Measurements from ENCODE around the gene TLR7.

TLR7 gene

DNA sequence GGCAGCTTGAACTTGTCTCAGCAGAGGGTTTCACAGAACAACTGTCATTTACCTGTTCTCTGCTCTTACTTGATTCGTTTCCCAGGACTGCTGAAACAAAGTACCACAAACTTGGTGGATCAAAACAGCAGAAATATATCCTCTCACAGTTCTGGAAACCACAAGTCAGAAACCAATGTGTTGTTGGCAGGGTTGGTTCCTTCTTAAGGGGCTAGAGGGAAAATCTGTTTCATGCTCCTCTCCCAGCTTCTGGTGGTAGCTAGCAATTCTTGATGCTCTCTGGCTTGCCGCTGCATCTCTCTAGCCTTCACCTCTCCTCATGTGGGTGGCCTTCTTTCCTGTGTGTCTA lies 44.2 kb downstream of the TLR7 start:
- Histone ChIP-seq H3K4me3 (ENCODE audit: insufficient read length, low read depth) (no peak overlapping the region), H3K4me1 (ENCODE audit: insufficient read depth, insufficient read length) (no peaks in the 10 kb centered on the region), H3K9ac (ENCODE audit: insufficient read length, low read depth) (no peak overlapping the region), H3K36me3 (ENCODE audit: insufficient read depth, insufficient read length, low read length) (no peaks in the 10 kb centered on the region), H3K27me3 (ENCODE audit: insufficient read depth, insufficient read length) (no peaks in the 10 kb centered on the region), H3K9me3 (ENCODE audit: insufficient read depth, low read length) (no peaks in the 10 kb centered on the region)
- no peak for DNase-seq (ENCODE audit: low read depth, low spot score)
- TF ChIP-seq YY1 (IDR thresholded peaks at IDR 0.05; ENCODE audit: insufficient read depth, insufficient read length): no peak
- no peak for TF ChIP-seq SUZ12 (IDR thresholded peaks at IDR 0.05; ENCODE audit: extremely low read depth, insufficient read depth, insufficient read length)
- no peak for TF ChIP-seq ZNF274 (IDR thresholded peaks at IDR 0.05; ENCODE audit: low read depth, low read length)

DNA sequence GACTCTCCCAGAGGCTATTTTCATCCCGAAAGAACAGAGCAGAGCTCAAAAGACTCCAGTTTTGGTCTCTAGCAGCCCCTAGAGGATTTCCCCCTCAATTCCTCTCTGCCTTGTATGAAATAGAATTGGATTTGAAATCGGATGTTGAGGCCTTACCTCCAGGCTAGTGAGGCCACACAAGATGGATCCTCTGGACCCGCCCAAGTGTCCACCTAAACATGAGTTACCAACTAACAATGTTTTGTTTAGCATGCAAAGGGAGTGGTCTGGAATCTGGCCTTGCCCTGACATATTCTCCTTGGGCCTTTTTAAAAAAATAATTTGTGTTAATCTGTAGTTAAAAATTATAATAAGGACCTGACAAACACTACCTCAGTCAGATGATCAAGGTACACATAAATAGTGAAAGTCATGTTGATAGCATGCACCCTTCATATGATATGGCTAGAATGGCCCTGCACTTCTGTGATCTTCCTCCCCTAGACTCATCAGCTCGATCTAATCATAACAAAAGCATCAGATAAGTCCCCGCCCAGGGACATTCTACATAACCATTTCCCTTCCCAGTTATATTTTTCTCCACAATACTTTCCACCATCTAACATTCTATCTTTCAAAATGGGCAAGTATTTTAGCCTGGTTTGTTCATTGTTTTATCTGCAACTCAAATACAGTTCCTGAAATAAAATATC lies 46.1 kb downstream of the TLR7 start:
- Histone ChIP-seq H3K9ac (ENCODE audit: insufficient read length, low read depth) (no peak overlapping the region), H3K27me3 (ENCODE audit: insufficient read depth, insufficient read length) (no peaks in the 10 kb centered on the region), H3K4me3 (ENCODE audit: insufficient read length, low read depth) (no peak overlapping the region), H3K9me3 (ENCODE audit: insufficient read depth, low read length) (no peaks in the 10 kb centered on the region), H3K4me1 (ENCODE audit: insufficient read depth, insufficient read length) (no peaks in the 10 kb centered on the region), H3K36me3 (ENCODE audit: insufficient read depth, insufficient read length, low read length) (no peaks in the 10 kb centered on the region)
- TF ChIP-seq YY1 (IDR thresholded peaks at IDR 0.05; ENCODE audit: insufficient read depth, insufficient read length) (no peak), ZNF274 (IDR thresholded peaks at IDR 0.05; ENCODE audit: low read depth, low read length) (no peak), SUZ12 (IDR thresholded peaks at IDR 0.05; ENCODE audit: extremely low read depth, insufficient read depth, insufficient read length) (no peak)
- DNase-seq (ENCODE audit: low read depth, low spot score): no peak

DNA sequence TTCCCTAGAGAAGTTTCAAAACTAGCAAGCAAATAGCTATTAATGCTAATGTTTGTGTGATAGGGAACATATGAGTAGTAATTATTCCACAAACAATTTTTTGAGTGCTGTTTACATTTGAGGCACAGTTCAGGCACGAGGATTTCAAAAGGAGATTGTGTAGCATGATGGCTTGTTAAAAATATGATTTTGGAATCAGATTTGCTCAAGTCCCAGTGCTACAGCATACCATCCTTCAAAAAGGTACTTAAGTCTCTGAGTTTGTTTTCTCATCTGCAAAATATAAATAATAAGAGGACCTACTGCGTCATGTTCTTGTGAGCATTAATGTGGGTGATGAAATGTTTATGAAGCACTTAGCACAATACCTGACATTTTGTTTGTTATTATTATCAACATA lies 50.9 kb downstream of the TLR7 start:
- TF ChIP-seq SUZ12 (IDR thresholded peaks at IDR 0.05; ENCODE audit: extremely low read depth, insufficient read depth, insufficient read length) (no peak), ZNF274 (IDR thresholded peaks at IDR 0.05; ENCODE audit: low read depth, low read length) (no peak), YY1 (IDR thresholded peaks at IDR 0.05; ENCODE audit: insufficient read depth, insufficient read length) (no peak)
- Histone ChIP-seq H3K36me3 (ENCODE audit: insufficient read depth, insufficient read length, low read length) (no peaks in the 10 kb centered on the region), H3K9me3 (ENCODE audit: insufficient read depth, low read length) (no peaks in the 10 kb centered on the region), H3K4me3 (ENCODE audit: insufficient read length, low read depth) (no peak overlapping the region), H3K4me1 (ENCODE audit: insufficient read depth, insufficient read length) (no peaks in the 10 kb centered on the region), H3K9ac (ENCODE audit: insufficient read length, low read depth) (no peak overlapping the region), H3K27me3 (ENCODE audit: insufficient read depth, insufficient read length) (no peaks in the 10 kb centered on the region)
- no peak for DNase-seq (ENCODE audit: low read depth, low spot score)

DNA sequence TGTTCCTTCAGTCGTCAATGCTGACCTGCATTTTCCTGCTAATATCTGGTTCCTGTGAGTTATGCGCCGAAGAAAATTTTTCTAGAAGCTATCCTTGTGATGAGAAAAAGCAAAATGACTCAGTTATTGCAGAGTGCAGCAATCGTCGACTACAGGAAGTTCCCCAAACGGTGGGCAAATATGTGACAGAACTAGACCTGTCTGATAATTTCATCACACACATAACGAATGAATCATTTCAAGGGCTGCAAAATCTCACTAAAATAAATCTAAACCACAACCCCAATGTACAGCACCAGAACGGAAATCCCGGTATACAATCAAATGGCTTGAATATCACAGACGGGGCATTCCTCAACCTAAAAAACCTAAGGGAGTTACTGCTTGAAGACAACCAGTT lies 52.2 kb downstream of the TLR7 start:
- no peak for DNase-seq (ENCODE audit: low read depth, low spot score)
- Histone ChIP-seq H3K4me1 (ENCODE audit: insufficient read depth, insufficient read length) (no peaks in the 10 kb centered on the region), H3K4me3 (ENCODE audit: insufficient read length, low read depth) (no peak overlapping the region), H3K27me3 (ENCODE audit: insufficient read depth, insufficient read length) (no peaks in the 10 kb centered on the region), H3K9me3 (ENCODE audit: insufficient read depth, low read length) (no peaks in the 10 kb centered on the region), H3K36me3 (ENCODE audit: insufficient read depth, insufficient read length, low read length) (no peaks in the 10 kb centered on the region), H3K9ac (ENCODE audit: insufficient read length, low read depth) (no peak overlapping the region)
- no peak for TF ChIP-seq YY1 (IDR thresholded peaks at IDR 0.05; ENCODE audit: insufficient read depth, insufficient read length)
- TF ChIP-seq SUZ12 (IDR thresholded peaks at IDR 0.05; ENCODE audit: extremely low read depth, insufficient read depth, insufficient read length): no peak
- no peak for TF ChIP-seq ZNF274 (IDR thresholded peaks at IDR 0.05; ENCODE audit: low read depth, low read length)

DNA sequence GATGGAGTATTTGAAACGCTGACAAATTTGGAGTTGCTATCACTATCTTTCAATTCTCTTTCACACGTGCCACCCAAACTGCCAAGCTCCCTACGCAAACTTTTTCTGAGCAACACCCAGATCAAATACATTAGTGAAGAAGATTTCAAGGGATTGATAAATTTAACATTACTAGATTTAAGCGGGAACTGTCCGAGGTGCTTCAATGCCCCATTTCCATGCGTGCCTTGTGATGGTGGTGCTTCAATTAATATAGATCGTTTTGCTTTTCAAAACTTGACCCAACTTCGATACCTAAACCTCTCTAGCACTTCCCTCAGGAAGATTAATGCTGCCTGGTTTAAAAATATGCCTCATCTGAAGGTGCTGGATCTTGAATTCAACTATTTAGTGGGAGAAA lies 52.7 kb downstream of the TLR7 start:
- H3K9ac ChIP-seq (ENCODE audit: insufficient read length, low read depth): no peak overlapping the region
- TF ChIP-seq ZNF274 (IDR thresholded peaks at IDR 0.05; ENCODE audit: low read depth, low read length) (no peak), YY1 (IDR thresholded peaks at IDR 0.05; ENCODE audit: insufficient read depth, insufficient read length) (no peak), SUZ12 (IDR thresholded peaks at IDR 0.05; ENCODE audit: extremely low read depth, insufficient read depth, insufficient read length) (no peak)
- H3K4me3 ChIP-seq (ENCODE audit: insufficient read length, low read depth): no peak overlapping the region
- no peak for DNase-seq (ENCODE audit: low read depth, low spot score)
- no peaks in the 10 kb centered on the region for H3K27me3 ChIP-seq (ENCODE audit: insufficient read depth, insufficient read length)
- no peaks in the 10 kb centered on the region for H3K36me3 ChIP-seq (ENCODE audit: insufficient read depth, insufficient read length, low read length)
- no peaks in the 10 kb centered on the region for H3K4me1 ChIP-seq (ENCODE audit: insufficient read depth, insufficient read length)
- no peaks in the 10 kb centered on the region for H3K9me3 ChIP-seq (ENCODE audit: insufficient read depth, low read length)

DNA sequence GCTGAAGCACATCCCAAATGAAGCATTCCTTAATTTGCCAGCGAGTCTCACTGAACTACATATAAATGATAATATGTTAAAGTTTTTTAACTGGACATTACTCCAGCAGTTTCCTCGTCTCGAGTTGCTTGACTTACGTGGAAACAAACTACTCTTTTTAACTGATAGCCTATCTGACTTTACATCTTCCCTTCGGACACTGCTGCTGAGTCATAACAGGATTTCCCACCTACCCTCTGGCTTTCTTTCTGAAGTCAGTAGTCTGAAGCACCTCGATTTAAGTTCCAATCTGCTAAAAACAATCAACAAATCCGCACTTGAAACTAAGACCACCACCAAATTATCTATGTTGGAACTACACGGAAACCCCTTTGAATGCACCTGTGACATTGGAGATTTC lies 54.1 kb downstream of the TLR7 start:
- Histone ChIP-seq H3K4me3 (ENCODE audit: insufficient read length, low read depth) (no peak overlapping the region), H3K36me3 (ENCODE audit: insufficient read depth, insufficient read length, low read length) (no peaks in the 10 kb centered on the region), H3K9me3 (ENCODE audit: insufficient read depth, low read length) (no peaks in the 10 kb centered on the region), H3K4me1 (ENCODE audit: insufficient read depth, insufficient read length) (no peaks in the 10 kb centered on the region), H3K9ac (ENCODE audit: insufficient read length, low read depth) (no peak overlapping the region), H3K27me3 (ENCODE audit: insufficient read depth, insufficient read length) (no peaks in the 10 kb centered on the region)
- TF ChIP-seq SUZ12 (IDR thresholded peaks at IDR 0.05; ENCODE audit: extremely low read depth, insufficient read depth, insufficient read length) (no peak), ZNF274 (IDR thresholded peaks at IDR 0.05; ENCODE audit: low read depth, low read length) (no peak), YY1 (IDR thresholded peaks at IDR 0.05; ENCODE audit: insufficient read depth, insufficient read length) (no peak)
- DNase-seq (ENCODE audit: low read depth, low spot score): no peak

DNA sequence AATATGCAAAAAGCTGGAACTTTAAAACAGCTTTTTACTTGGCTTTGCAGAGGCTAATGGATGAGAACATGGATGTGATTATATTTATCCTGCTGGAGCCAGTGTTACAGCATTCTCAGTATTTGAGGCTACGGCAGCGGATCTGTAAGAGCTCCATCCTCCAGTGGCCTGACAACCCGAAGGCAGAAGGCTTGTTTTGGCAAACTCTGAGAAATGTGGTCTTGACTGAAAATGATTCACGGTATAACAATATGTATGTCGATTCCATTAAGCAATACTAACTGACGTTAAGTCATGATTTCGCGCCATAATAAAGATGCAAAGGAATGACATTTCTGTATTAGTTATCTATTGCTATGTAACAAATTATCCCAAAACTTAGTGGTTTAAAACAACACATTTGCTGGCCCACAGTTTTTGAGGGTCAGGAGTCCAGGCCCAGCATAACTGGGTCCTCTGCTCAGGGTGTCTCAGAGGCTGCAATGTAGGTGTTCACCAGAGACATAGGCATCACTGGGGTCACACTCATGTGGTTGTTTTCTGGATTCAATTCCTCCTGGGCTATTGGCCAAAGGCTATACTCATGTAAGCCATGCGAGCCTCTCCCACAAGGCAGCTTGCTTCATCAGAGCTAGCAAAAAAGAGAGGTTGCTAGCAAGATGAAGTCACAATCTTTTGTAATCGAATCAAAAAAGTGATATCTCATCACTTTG lies 55.2 kb downstream of the TLR7 start:
- Histone ChIP-seq H3K4me3 (ENCODE audit: insufficient read length, low read depth) (no peak overlapping the region), H3K9ac (ENCODE audit: insufficient read length, low read depth) (no peak overlapping the region), H3K4me1 (ENCODE audit: insufficient read depth, insufficient read length) (no peaks in the 10 kb centered on the region), H3K27me3 (ENCODE audit: insufficient read depth, insufficient read length) (no peaks in the 10 kb centered on the region), H3K9me3 (ENCODE audit: insufficient read depth, low read length) (no peaks in the 10 kb centered on the region), H3K36me3 (ENCODE audit: insufficient read depth, insufficient read length, low read length) (no peaks in the 10 kb centered on the region)
- DNase-seq (ENCODE audit: low read depth, low spot score): no peak
- TF ChIP-seq ZNF274 (IDR thresholded peaks at IDR 0.05; ENCODE audit: low read depth, low read length): no peak
- TF ChIP-seq YY1 (IDR thresholded peaks at IDR 0.05; ENCODE audit: insufficient read depth, insufficient read length): no peak
- no peak for TF ChIP-seq SUZ12 (IDR thresholded peaks at IDR 0.05; ENCODE audit: extremely low read depth, insufficient read depth, insufficient read length)

Measured in NT2/D1 (cell line).